DLD1 (cell line): Measurements from ENCODE around the gene LRRC51.

Experiments
- in situ Hi-C: cut with HindIII; loops from 2 replicates; pipeline ENCODE4 v1.10.0; 2017; ENCODE audit warnings: low sequenced_read_pairs

The LRRC51 gene

DNA sequence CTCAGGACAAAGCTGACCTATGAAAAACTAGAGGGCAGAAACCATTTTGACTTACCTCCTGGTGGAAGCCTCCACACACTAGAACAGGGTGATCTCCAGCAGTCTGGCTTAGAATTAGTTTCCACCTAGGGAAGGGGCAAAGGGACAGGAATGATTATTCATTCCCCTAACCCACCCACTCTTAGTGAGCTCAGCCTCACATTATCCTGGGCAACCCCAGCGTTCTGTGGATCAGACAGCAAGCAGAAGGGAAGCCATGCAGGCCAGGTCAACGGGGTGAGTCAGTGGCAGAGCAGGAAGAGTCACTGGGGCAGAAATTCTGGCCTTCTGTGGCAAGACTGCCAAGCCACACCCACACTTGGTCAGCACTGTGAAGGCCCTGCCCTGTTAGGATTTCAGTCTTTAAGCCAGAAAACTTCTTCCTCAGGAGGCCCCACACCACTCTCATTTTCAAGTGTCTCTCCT lies 10.8 kb upstream of the LRRC51 start:
- in situ Hi-C loops, result no loop called here

DNA sequence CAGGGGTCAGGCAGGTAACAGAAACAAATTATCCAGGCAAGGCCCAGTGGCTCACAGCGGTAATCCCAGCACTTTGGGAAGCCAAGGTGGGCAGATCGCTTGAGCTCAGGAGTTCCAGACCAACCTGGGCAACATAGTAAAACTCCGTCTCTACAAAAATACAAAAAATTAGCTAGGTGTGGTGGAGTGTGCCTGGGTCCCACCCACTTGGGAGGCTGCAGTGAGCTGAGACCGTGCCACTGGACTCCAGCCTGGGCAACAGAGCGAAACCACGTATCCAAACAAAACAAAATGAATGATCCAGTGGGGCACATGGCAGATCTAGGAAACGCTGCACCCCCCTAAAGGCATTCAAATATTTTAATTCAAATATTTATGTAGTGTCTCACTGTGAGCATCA lies 10.2 kb upstream of the LRRC51 start:
- in situ Hi-C loops, result no loop called here

DNA sequence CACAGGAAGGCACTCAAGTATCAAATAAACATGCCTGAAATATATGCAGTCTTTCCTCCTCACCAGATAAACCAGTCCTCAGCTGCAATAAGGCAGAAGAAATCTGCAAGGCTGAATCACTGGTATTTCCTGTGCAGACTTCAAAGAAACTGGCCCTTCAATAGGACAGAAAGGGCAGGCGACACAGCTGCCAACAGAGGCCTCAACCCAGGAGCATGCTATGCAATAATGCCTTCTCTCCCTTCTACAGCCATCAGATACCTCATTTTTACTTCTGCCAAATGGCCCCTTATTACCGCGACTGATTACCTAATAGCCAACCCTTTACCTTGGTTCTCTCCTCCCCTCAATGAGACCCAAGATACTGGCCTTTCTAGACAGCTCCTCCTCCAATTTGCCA lies 8.3 kb upstream of the LRRC51 start:
- in situ Hi-C loops, result no loop called here

DNA sequence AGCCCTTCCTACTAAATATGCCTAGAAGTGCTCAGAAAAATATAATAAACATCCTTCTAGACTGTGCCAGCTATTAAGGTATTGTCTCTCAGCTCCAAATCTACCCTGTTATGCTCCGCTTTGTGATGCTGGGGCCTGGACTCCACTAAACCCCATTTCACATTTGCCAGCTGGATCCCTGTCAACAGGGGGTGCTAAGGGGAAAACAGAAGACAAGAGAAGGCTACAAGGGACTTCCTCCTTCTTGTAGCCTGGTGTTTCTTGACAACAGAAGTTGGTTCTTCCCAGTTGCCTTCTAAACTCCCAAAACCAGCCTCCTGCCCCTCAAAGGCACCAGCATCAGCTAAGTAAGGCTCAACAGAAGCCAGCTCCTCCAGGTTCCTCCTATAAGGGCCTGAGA lies 5.5 kb upstream of the LRRC51 start:
- in situ Hi-C loops, result no loop called here

GRCh38 chr11:72075756-72076155 lies 4.9 kb upstream of the LRRC51 start:
- in situ Hi-C loops, result no loop called here

- in situ Hi-C loops, result no loop called here
Observed at GRCh38 chr11:72078477-72078876, 2.2 kb upstream of the LRRC51 start.

GRCh38 chr11:72079819-72080325 lies 778 bp upstream of the LRRC51 start:
- in situ Hi-C loops, result no loop called here

GRCh38 chr11:72081184-72081644 lies 564 bp downstream of the LRRC51 start:
- in situ Hi-C loops, result no loop called here

DNA sequence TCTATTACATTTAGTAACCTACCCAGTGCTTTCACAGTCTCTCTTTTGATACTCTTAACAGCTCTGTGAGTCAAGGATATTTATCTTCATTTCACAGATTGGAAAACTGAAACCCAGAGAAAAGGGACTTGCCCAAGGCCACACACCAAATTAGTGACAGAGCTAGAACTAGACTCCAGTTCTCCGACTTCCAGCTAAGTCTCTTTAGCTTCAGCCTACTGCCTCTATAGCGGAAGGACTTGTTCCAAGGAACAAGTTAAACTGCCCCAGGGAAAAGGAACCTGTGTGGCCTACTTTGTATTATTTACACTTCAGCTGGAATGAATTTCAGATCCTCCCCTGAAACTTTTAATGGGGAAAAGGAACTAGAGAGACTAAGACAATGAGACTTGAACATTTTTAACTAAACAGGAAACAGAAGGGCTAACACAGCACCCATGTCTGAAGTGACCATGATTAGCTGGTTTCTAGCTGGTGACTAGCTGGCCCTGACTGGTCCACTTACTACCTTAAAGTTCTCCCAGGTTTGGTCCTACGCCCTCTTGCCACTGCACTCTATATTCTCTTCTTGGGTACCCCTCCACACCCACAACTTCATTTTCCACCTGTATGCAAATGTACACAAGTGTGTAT lies 1.3 kb downstream of the LRRC51 start:
- in situ Hi-C loops, result no loop called here

GRCh38 chr11:72083414-72083813 lies 2.8 kb downstream of the LRRC51 start:
- in situ Hi-C loops, result no loop called here

- in situ Hi-C loops, result no loop called here
Observed at GRCh38 chr11:72084076-72084475, 3.4 kb downstream of the LRRC51 start.

DNA sequence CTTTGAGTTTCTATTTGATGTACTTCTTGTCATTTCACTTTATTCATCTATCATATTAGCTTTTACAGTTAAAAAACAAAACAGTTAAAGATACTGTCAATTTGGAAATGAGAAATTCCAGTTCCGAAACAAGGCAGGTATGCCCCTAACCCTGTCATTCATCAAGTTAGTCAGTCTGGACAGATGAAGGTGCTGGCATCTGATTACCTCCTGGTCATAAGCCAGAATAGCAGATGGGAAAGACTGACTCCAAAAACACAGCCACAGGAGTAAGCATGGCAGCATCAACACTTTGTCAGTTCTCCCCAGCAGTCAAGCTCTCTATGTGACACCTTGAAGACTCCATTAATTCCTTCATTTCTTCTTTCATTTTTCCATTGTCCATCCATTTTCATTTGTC lies 4.3 kb downstream of the LRRC51 start:
- in situ Hi-C loops, result no loop called here

- in situ Hi-C loops, result no loop called here
Observed at GRCh38 chr11:72085621-72086351, 5.1 kb downstream of the LRRC51 start.

GRCh38 chr11:72088076-72088808 lies 7.6 kb downstream of the LRRC51 start:
- in situ Hi-C loops, result no loop called here

- in situ Hi-C loops, result no loop called here
Observed at GRCh38 chr11:72091292-72091691, 10.6 kb downstream of the LRRC51 start.

- in situ Hi-C loops, result no loop called here
Observed at GRCh38 chr11:72098741-72099140, 18.1 kb downstream of the LRRC51 start.

DNA sequence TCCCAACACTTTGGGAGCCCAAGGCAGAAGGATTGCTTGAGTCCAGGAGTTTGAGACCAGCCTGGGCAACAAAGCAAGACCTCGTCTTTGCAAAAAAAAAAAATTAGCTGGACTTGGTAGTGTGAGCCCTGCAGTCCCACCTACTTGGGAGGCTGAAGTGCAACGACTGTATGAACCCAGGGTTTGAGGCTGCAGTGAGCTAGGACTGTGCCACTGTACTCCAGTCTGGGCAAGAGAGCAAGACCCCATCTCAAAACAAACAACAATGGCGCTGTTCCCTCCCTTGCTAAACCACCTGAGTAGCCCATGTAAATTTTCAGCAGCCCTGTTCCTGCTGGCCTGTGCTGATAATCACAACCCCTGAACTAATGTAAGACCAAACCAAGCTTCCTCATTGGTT lies 19.4 kb downstream of the LRRC51 start:
- in situ Hi-C loops, result no loop called here

DNA sequence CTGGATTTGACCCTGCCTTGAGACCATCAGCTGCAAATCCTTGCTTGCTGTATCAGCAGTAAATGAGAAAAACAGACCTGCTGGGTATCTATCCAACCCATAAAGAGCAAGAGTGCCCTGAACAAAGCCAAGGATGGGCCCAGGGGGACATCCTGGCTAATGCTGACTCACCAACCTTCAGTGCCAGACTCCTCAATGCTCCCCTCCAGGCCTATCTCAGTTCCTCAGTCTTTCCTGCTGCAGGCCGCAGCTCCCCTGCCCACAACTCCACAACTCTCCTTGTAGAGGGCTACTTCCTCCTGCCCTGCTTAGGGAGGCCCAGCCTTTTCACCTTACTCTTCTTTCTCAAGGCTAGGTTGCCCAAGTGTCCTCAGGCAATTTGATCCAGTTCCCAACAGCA lies 19.8 kb downstream of the LRRC51 start:
- in situ Hi-C loops, result no loop called here

DNA sequence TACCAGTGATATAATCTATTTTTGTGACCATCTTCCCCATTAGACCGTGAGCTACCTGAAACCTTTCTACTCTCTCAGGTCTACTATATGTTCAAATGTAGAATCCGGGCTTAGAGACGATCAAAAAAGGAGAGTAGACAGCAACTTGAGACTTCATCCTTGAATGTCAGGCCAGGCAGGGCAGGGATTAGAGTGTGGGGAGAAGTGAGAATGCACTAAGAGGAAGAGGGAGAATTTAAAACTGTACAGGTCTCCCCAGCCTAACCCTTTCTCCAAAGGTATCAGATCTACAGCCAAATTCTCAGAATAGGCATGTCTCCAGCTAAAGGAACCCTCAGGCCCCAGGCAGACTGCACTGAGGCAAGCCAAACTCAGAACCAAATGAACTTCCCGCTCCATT lies 21.5 kb downstream of the LRRC51 start:
- in situ Hi-C loops, result no loop called here

GRCh38 chr11:72102631-72102945 lies 21.9 kb downstream of the LRRC51 start:
- in situ Hi-C loops, result no loop called here

- in situ Hi-C loops, result no loop called here
Observed at GRCh38 chr11:72102946-72103753, 22.5 kb downstream of the LRRC51 start, which contains the start of gene LAMTOR1. Gene LAMTOR1 (minus strand): TSS chr11:72103297. CDS start chr11:72103224, 73 bp downstream.
